Astrocyte (in vitro differentiated cells and primary cell): ENCODE measurements around the gene NEUROD1. TPM values are rescaled to one million over a fixed set of nuclear protein-coding genes. Genes with fewer than 3 reads are reported as not detected.

Experiments
- DNase-seq: peaks from one replicate; pipeline ENCODE4 v3.0.0-alpha.2; 2010; ENCODE audit warnings: low read depth
- FAIRE-seq: peaks from 2 replicates; lab custom pipeline; 2011; peaks lifted over from hg19 to GRCh38; lab: Jason Lieb, UNC
- H2AFZ ChIP-seq: 2 replicates; pipeline ENCODE4 v1.6.0; 2012; ENCODE audit warnings: low read depth, low read length, inconsistent platforms
- H3K27ac ChIP-seq: 2 replicates; pipeline ENCODE4 v1.5.1; 2011; ENCODE audit warnings: low read depth, low read length, inconsistent platforms
- H3K27me3 ChIP-seq: 2 replicates; pipeline ENCODE4 v1.6.0; 2011; ENCODE audit warnings: low read length, inconsistent platforms; ENCODE audit not compliant: insufficient read depth
- H3K36me3 ChIP-seq: 2 replicates; pipeline ENCODE4 v1.5.1; 2011; ENCODE audit warnings: low read length, inconsistent platforms; ENCODE audit not compliant: insufficient read depth
- H3K4me1 ChIP-seq: 2 replicates; pipeline ENCODE4 v1.5.1; 2011; ENCODE audit warnings: low read length, inconsistent platforms; ENCODE audit not compliant: insufficient read depth
- H3K4me2 ChIP-seq: 2 replicates; pipeline ENCODE4 v1.6.0; 2012; ENCODE audit warnings: low read length, inconsistent platforms
- H3K4me3 ChIP-seq: 2 replicates; pipeline ENCODE4 v1.5.1; 2011; ENCODE audit warnings: low read depth, mild to moderate bottlenecking, low read length, inconsistent platforms; ENCODE audit not compliant: insufficient read depth
- H3K79me2 ChIP-seq: 2 replicates; pipeline ENCODE4 v1.6.0; 2012; ENCODE audit warnings: mild to moderate bottlenecking, low read length, inconsistent platforms; ENCODE audit not compliant: insufficient read depth
- H3K9ac ChIP-seq: 2 replicates; pipeline ENCODE4 v1.6.0; 2012; ENCODE audit warnings: mild to moderate bottlenecking, low read length, inconsistent platforms
- H3K9me3 ChIP-seq: 2 replicates; pipeline ENCODE4 v1.5.1; 2012; ENCODE audit warnings: low read depth, mild to moderate bottlenecking, low read length, inconsistent platforms; ENCODE audit not compliant: insufficient read depth
- H4K20me1 ChIP-seq: 2 replicates; pipeline ENCODE4 v1.6.0; 2012; ENCODE audit warnings: low read length, inconsistent platforms; ENCODE audit not compliant: insufficient read depth
- H3K27ac Mint-ChIP-seq: one replicate; pipeline ENCODE4 v1.8.0; 2021; ENCODE audit warnings: mild to moderate bottlenecking, mixed read lengths; ENCODE audit not compliant: unreplicated experiment
- H3K27me3 Mint-ChIP-seq: one replicate; pipeline ENCODE4 v1.8.0; 2021; ENCODE audit warnings: low read depth, mixed read lengths; ENCODE audit not compliant: unreplicated experiment
- H3K36me3 Mint-ChIP-seq: one replicate; pipeline ENCODE4 v1.8.0; 2021; ENCODE audit warnings: low read depth, mixed read lengths; ENCODE audit not compliant: unreplicated experiment
- H3K4me1 Mint-ChIP-seq: one replicate; pipeline ENCODE4 v1.8.0; 2021; ENCODE audit warnings: low read depth, mixed read lengths; ENCODE audit not compliant: unreplicated experiment
- H3K4me3 Mint-ChIP-seq: one replicate; pipeline ENCODE4 v1.8.0; 2021; ENCODE audit warnings: mild to moderate bottlenecking, moderate library complexity, mixed read lengths; ENCODE audit not compliant: unreplicated experiment
- H3K9me3 Mint-ChIP-seq: one replicate; pipeline ENCODE4 v1.8.0; 2021; ENCODE audit warnings: mild to moderate bottlenecking, mixed read lengths; ENCODE audit not compliant: unreplicated experiment
- EZH2 ChIP-seq: IDR thresholded peaks from 2 replicates; pipeline ENCODE4 v1.6.1; 2012; ENCODE audit warnings: mild to moderate bottlenecking, low read length, inconsistent platforms; ENCODE audit not compliant: insufficient read depth
- total RNA-seq: library from RNA; stranded (reverse); gene quantifications from 2 replicates; pipeline ENCODE4 v1.2.1, GENCODE V29; 2021
- TF ChIP-seq, protein P1 (sequence below): IDR thresholded peaks from 2 replicates; pipeline ENCODE4 v1.5.1; 2011; ENCODE audit warnings: low read depth, mild to moderate bottlenecking, inconsistent platforms, low read length, moderate library complexity; ENCODE audit not compliant: insufficient read depth

NEUROD1 gene
- total RNA-seq, 1 donor from 2014 or later: not detected

DNA sequence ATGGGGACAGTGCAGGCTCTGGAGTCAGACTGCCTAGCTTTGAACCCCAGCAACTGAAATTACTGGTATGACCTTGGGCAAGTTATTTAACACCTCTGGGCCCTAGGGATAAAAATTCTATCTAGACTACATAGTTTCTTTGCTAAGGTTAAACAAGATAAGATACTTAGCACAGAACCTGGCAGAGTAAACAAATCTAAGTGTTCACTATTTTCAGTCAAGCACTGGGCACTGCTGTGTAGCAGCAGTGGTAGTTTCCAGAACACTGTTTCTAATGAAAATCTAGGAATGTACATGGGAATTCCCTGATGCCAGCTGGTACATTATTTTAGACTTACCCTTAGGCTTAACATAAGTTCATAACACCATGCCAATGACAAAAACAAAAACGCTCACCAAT is 40.6 kb downstream of the NEUROD1 start:
- TF ChIP-seq EZH2: no peak
- TF ChIP-seq, protein P1, sequence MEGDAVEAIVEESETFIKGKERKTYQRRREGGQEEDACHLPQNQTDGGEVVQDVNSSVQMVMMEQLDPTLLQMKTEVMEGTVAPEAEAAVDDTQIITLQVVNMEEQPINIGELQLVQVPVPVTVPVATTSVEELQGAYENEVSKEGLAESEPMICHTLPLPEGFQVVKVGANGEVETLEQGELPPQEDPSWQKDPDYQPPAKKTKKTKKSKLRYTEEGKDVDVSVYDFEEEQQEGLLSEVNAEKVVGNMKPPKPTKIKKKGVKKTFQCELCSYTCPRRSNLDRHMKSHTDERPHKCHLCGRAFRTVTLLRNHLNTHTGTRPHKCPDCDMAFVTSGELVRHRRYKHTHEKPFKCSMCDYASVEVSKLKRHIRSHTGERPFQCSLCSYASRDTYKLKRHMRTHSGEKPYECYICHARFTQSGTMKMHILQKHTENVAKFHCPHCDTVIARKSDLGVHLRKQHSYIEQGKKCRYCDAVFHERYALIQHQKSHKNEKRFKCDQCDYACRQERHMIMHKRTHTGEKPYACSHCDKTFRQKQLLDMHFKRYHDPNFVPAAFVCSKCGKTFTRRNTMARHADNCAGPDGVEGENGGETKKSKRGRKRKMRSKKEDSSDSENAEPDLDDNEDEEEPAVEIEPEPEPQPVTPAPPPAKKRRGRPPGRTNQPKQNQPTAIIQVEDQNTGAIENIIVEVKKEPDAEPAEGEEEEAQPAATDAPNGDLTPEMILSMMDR: no peak
- Mint-ChIP-seq H3K4me1 (no peaks in the 10 kb centered on the region), H3K27me3 (peaks cover 20% of the 10 kb centered on the region), H3K9me3 (no peaks in the 10 kb centered on the region), H3K36me3 (no peaks in the 10 kb centered on the region), H3K4me3 (no peak overlapping the region), H3K27ac (no peak overlapping the region)
- Histone ChIP-seq H3K4me2 (no peak overlapping the region), H3K79me2 (no peaks in the 10 kb centered on the region), H4K20me1 (no peaks in the 10 kb centered on the region), H2AFZ (no peak overlapping the region), H3K9me3 (no peaks in the 10 kb centered on the region), H3K4me1 (no peaks in the 10 kb centered on the region), H3K27me3 (no peaks in the 10 kb centered on the region), H3K4me3 (no peak overlapping the region), H3K9ac (no peak overlapping the region), H3K36me3 (no peaks in the 10 kb centered on the region), H3K27ac (no peak overlapping the region)
- FAIRE-seq (no peak), DNase-seq (no peak)

DNA sequence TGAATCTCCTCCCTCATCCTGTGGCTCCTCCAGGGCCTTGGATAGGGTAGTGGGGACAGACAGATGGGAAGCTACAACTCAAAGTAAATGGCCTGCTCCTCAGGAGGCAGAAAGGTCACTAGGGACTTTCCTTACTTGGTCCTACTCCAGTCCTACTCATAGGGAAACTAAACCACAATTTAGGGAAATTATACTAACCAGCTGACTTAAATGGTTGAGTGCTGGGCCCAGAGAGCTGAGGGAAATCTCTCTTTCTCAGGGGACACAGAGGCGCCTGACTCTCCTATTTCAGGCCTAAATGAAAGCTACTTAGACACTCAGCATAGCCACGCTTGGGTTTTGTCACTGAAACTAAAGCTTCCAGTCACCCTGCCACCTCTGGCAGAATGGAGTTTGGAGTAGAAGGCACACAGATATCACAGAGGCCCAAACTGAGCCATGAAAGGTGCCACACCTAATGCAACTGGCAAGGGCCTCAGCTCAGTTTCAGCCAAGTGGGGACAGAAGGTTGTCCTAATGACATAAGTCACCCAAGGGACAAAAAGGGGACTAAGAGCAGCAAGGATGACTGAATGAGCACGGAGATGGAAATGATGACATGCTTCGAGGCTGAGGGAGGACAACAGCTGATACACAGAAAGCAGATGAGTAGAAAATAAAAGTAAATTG is 47.5 kb downstream of the NEUROD1 start:
- H3K79me2 ChIP-seq: no peaks in the 10 kb centered on the region
- no peak overlapping the region for H3K4me3 ChIP-seq
- Mint-ChIP-seq H3K9me3 (no peaks in the 10 kb centered on the region), H3K27ac (no peak overlapping the region), H3K4me3 (no peak overlapping the region), H3K27me3 (peaks cover 5% of the 10 kb centered on the region), H3K4me1 (no peaks in the 10 kb centered on the region), H3K36me3 (no peaks in the 10 kb centered on the region)
- no peak for DNase-seq
- no peaks in the 10 kb centered on the region for H3K36me3 ChIP-seq
- TF ChIP-seq, protein P1: no peak
- no peak for TF ChIP-seq EZH2
- peaks cover 4% of the 10 kb centered on the region for H3K27me3 ChIP-seq
- H3K4me2 ChIP-seq: no peak overlapping the region
- no peak overlapping the region for H3K9ac ChIP-seq
- no peak overlapping the region for H2AFZ ChIP-seq
- H3K4me1 ChIP-seq: no peaks in the 10 kb centered on the region
- no peak for FAIRE-seq
- H4K20me1 ChIP-seq: no peaks in the 10 kb centered on the region
- no peaks in the 10 kb centered on the region for H3K9me3 ChIP-seq
- no peak overlapping the region for H3K27ac ChIP-seq
